Cardiac fibroblast (primary cell): Measurements from ENCODE around the gene ARSA.
A peak's percentile ranks its signal among the peaks of the same experiment; 100 is the strongest.

Experiments used
- DNase-seq, 2 donors: peaks; one replicate each; pipeline versions ENCODE4 v3.0.0 to v3.0.0-alpha.2; 2010; ENCODE audit warnings: low read depth in 2 of 2
- H3K4me3 ChIP-seq, 2 donors: replicated peaks in 1 of 2; 1 replicate in 1 of 2; 2 replicates in 1 of 2; pipeline ENCODE4 v1.5.1; 2011; ENCODE audit warnings: low read depth in 2 of 2, low read length in 2 of 2, mild to moderate bottlenecking in 2 of 2, moderate library complexity in 1 of 2
- CTCF ChIP-seq: IDR thresholded peaks from one replicate; pipeline ENCODE4 v1.5.1; 2011; ENCODE audit warnings: low read depth, mild to moderate bottlenecking, low read length, inconsistent platforms

Gene ARSA

GRCh38 chr22:50605002-50605612 is 22.8 kb downstream of the ARSA start:
- no peak overlapping the region for H3K4me3 ChIP-seq
- DNase-seq, result no peak
- TF ChIP-seq CTCF, result no peak

- H3K4me3 ChIP-seq, result no peak overlapping the region
- TF ChIP-seq CTCF, result no peak
- no peak for DNase-seq
These were observed 23.5 kb downstream of the ARSA start for GRCh38 chr22:50604256-50605001.

- no peak for TF ChIP-seq CTCF
- no peak overlapping the region for H3K4me3 ChIP-seq
- no peak for DNase-seq
These were observed 24.3 kb downstream of the ARSA start for GRCh38 chr22:50603511-50604255.

- DNase-seq, result no peak
- no peak for TF ChIP-seq CTCF
- H3K4me3 ChIP-seq, result no peak overlapping the region
These were observed 25.6 kb downstream of the ARSA start for GRCh38 chr22:50602338-50602700.

GRCh38 chr22:50601669-50602337 is 26.1 kb downstream of the ARSA start:
- H3K4me3 ChIP-seq, result no peak overlapping the region
- DNase-seq, result no peak
- no peak for TF ChIP-seq CTCF

- peak overlapping the region in 1 of 2 donors; percentile 8 for H3K4me3 ChIP-seq
These were observed 26.8 kb downstream of the ARSA start for GRCh38 chr22:50600967-50601668.

More at GRCh38 chr22:50600967-50601668, 26.8 kb downstream of the ARSA start:
- DNase-seq, result no peak
- no peak for TF ChIP-seq CTCF
